HCT116 (cell line): ENCODE data around the gene ATG16L1. TPM values are rescaled to one million over a fixed set of nuclear protein-coding genes. Genes with fewer than 3 reads are reported as not detected.

Experiments used
- ATAC-seq: fragments of 200-7000 bp; cut with Tn5 transposase; 2 replicates; pipeline ENCODE4 v1.9.1; 2020; ENCODE audit warnings: mild to moderate bottlenecking, moderate library complexity
- BruUV-seq: library from RNA; stranded (reverse); fragments of 400-500 nt; replicated peaks from 2 replicates; lab custom pipeline; 2021; lab: Mats Ljungman, UMichigan
- CTCF ChIA-PET: fragments of 300-600 bp; sonication (Branson Sonifier 250); formaldehyde crosslinking; loops from one replicate; lab custom pipeline; 2021; ENCODE audit warnings: antibody characterized with exemption; lab: Charles Lee
- POLR2A ChIA-PET: fragments of 300-600, 350-600 bp; sonication (Branson Sonifier 250); formaldehyde crosslinking; loops from one replicate; lab custom pipeline; 2021; ENCODE audit warnings: antibody characterized with exemption; lab: Charles Lee
- RAD21 ChIA-PET, 2 experiments: fragments of 300-600 bp; sonication (Branson Sonifier 250); formaldehyde crosslinking; loops; one replicate each; lab custom pipeline; 2023; ENCODE audit warnings: low total read pairs in 2 of 2; ENCODE audit not compliant: uncharacterized antibody in 2 of 2, unreplicated experiment in 2 of 2, low non-redundant PET in 1 of 2; lab: Charles Lee
- DNase-seq: peaks from one replicate; pipeline ENCODE4 v3.0.0-alpha.2; 2010; ENCODE audit warnings: low read depth, low spot score
- H2AFZ ChIP-seq: fragments of 200-600 bp; shearing (Covaris generic), sonication (generic); 2 replicates; pipeline ENCODE4 v1.6.1; 2017; ENCODE audit warnings: low read depth, mixed run types, mixed read lengths, antibody characterized with exemption, low read length; ENCODE audit not compliant: poor library complexity, severe bottlenecking
- H3K27ac ChIP-seq: 2 replicates; pipeline ENCODE4 v1.5.1; 2012; ENCODE audit warnings: low read depth, low read length
- H3K27me3 ChIP-seq: fragments of 200-600 bp; sonication (generic); 2 replicates; pipeline ENCODE4 v1.6.1; 2016; ENCODE audit warnings: mixed run types, low read length, mixed read lengths; ENCODE audit not compliant: insufficient read depth
- H3K36me3 ChIP-seq, 2 experiments: fragments of 200-500 bp in 1 of 2; fragments of 200-600 bp in 1 of 2; sonication (Bioruptor generic) in 1 of 2; sonication (generic) in 1 of 2; 2 replicates each; pipeline versions ENCODE4 v1.5.1 to v1.6.1; 2014 to 2016; ENCODE audit warnings: low read length in 2 of 2, inconsistent platforms in 1 of 2, mixed read lengths in 1 of 2, mixed run types in 1 of 2; ENCODE audit not compliant: insufficient read depth in 2 of 2, control insufficient read depth in 1 of 2
- H3K4me1 ChIP-seq, 2 experiments: fragments of 200-600 bp in 1 of 2; sonication (generic) in 1 of 2; 2 replicates each; pipeline versions ENCODE4 v1.5.1 to v1.6.1; 2012 to 2017; ENCODE audit warnings: low read length in 2 of 2, inconsistent platforms in 1 of 2, mild to moderate bottlenecking in 1 of 2, mixed read lengths in 1 of 2, mixed run types in 1 of 2, moderate library complexity in 1 of 2; ENCODE audit not compliant: insufficient read depth in 2 of 2, control insufficient read depth in 1 of 2
- H3K4me2 ChIP-seq: fragments of 200-600 bp; sonication (generic); 2 replicates; pipeline ENCODE4 v1.6.1; 2017; ENCODE audit warnings: mixed run types, low read length, mixed read lengths
- H3K4me3 ChIP-seq, 2 experiments: fragments of 200-600 bp in 1 of 2; sonication (generic) in 1 of 2; replicated peaks in 1 of 2; 2 replicates each; pipeline ENCODE4 v1.5.1; 2011 to 2016; ENCODE audit warnings: low read length in 2 of 2, control low read depth in 1 of 2, low read depth in 1 of 2, mild to moderate bottlenecking in 1 of 2, mixed read lengths in 1 of 2, mixed run types in 1 of 2
- H3K79me2 ChIP-seq: fragments of 200-600 bp; sonication (generic); 2 replicates; pipeline ENCODE4 v1.6.1; 2017; ENCODE audit warnings: mild to moderate bottlenecking, mixed run types, low read length, moderate library complexity, mixed read lengths; ENCODE audit not compliant: insufficient read depth
- H3K9ac ChIP-seq: fragments of 200-600 bp; sonication (generic); 2 replicates; pipeline ENCODE4 v1.6.1; 2016; ENCODE audit warnings: low read length, mixed read lengths
- H3K9me2 ChIP-seq: fragments of 200-600 bp; sonication (generic), shearing (Covaris generic); 2 replicates; pipeline ENCODE4 v1.6.1; 2017; ENCODE audit warnings: mixed run types, mild to moderate bottlenecking, moderate library complexity; ENCODE audit not compliant: insufficient read depth
- H3K9me3 ChIP-seq, 2 experiments: fragments of 200-500 bp in 1 of 2; fragments of 200-600 bp in 1 of 2; sonication (Bioruptor generic) in 1 of 2; sonication (generic) in 1 of 2; 2 replicates each; pipeline ENCODE4 v1.6.1; 2014 to 2017; ENCODE audit warnings: low read length in 2 of 2, mixed read lengths in 2 of 2, inconsistent platforms in 1 of 2, low read depth in 1 of 2, mild to moderate bottlenecking in 1 of 2, mixed run types in 1 of 2, moderate library complexity in 1 of 2; ENCODE audit not compliant: control insufficient read depth in 1 of 2, insufficient read depth in 1 of 2
- H4K20me1 ChIP-seq: fragments of 200-600 bp; sonication (generic), shearing (Covaris generic); 2 replicates; pipeline ENCODE4 v1.6.1; 2017; ENCODE audit warnings: mixed run types, mild to moderate bottlenecking, moderate library complexity; ENCODE audit not compliant: insufficient read depth
- MAX ChIP-seq: IDR thresholded peaks from 2 replicates; pipeline ENCODE4 v1.6.1; 2012
- ZNF274 ChIP-seq: fragments of 200-500 bp; sonication (Bioruptor generic); IDR thresholded peaks from 2 replicates; pipeline ENCODE4 v1.6.1; 2014; ENCODE audit warnings: mild to moderate bottlenecking, low read depth, low read length, inconsistent platforms
- intact Hi-C: fragments of 100-400 bp; cut with micrococcal nuclease; formaldehyde crosslinking; loops from 2 replicates; pipeline ENCODE4 v1.10.0; 2022
- total RNA-seq: library from RNA; stranded (reverse); gene quantifications from one replicate; pipeline ENCODE4 v1.2.1, GENCODE V29; 2021; ENCODE audit not compliant: unreplicated experiment

Gene ATG16L1
- total RNA-seq, 1 experiment from 2014 or later: 43.4 TPM

- intact Hi-C loops: no loop called here
- no peaks in the 10 kb centered on the region for H3K79me2 ChIP-seq
- no peaks in the 10 kb centered on the region for H4K20me1 ChIP-seq
- DNase-seq (no peak), ATAC-seq (no peak)
- BruUV-seq: no TSS peak
- no peak overlapping the region for H3K4me2 ChIP-seq
- H2AFZ ChIP-seq: no peak overlapping the region
- RAD21 ChIA-PET: no interaction called here
- TF ChIP-seq MAX: no peak
- no peak for TF ChIP-seq ZNF274
- H3K9me2 ChIP-seq: no peaks in the 10 kb centered on the region
- H3K36me3 ChIP-seq: no peaks in the 10 kb centered on the region
- H3K9ac ChIP-seq: no peak overlapping the region
- H3K4me3 ChIP-seq: no peak overlapping the region
- no peaks in the 10 kb centered on the region for H3K4me1 ChIP-seq
- H3K9me3 ChIP-seq: no peaks in the 10 kb centered on the region
- H3K27ac ChIP-seq: no peak overlapping the region
- H3K27me3 ChIP-seq: no peaks in the 10 kb centered on the region
- POLR2A ChIA-PET: no interaction called here
- CTCF ChIA-PET: no interaction called here
Observed at GRCh38 chr2:233343171-233343705, 91.8 kb downstream of the ATG16L1 start.

Other genes with a start within 250 kb of the ATG16L1 start
- 12.6 TPM for gene NGEF, start 238.4 kb upstream of the ATG16L1 start, total RNA-seq
- gene NEU2, start 219.0 kb upstream of the ATG16L1 start, total RNA-seq: not detected
- gene INPP5D, start 191.3 kb upstream of the ATG16L1 start, total RNA-seq: 1.8 TPM
- gene SAG, start 56.1 kb downstream of the ATG16L1 start, total RNA-seq: not detected
- 52.0 TPM for gene DGKD, start 102.8 kb downstream of the ATG16L1 start, total RNA-seq